Activated CD8-positive, alpha-beta T cell treated with anti-CD3 and anti-CD28 coated beads for 36 hours (primary cell): ENCODE data around the gene AMPD2. TPM values are rescaled to one million over a fixed set of nuclear protein-coding genes. Genes with fewer than 3 reads are reported as not detected.

Source experiments
- ATAC-seq: fragments of 200-7000 bp; cut with Tn5 transposase; one replicate; pipeline ENCODE4 v1.10.0; 2021; ENCODE audit warnings: mild to moderate bottlenecking, moderate library complexity
- CTCF ChIA-PET: fragments of 350-600 bp; sonication (Branson Sonifier 250); formaldehyde crosslinking; loops from one replicate; lab custom pipeline; 2021; ENCODE audit warnings: antibody characterized with exemption; lab: Charles Lee
- POLR2A ChIA-PET: fragments of 350-600 bp; sonication (Branson Sonifier 250); formaldehyde crosslinking; loops from one replicate; lab custom pipeline; 2021; ENCODE audit warnings: antibody characterized with exemption; lab: Charles Lee
- DNase-seq: peaks from one replicate; pipeline ENCODE4 v3.0.0-alpha.2; 2020
- H3K27ac Mint-ChIP-seq: one replicate; pipeline ENCODE4 v1.8.0; 2021; ENCODE audit warnings: mild to moderate bottlenecking, mixed read lengths
- H3K27me3 Mint-ChIP-seq: one replicate; pipeline ENCODE4 v1.8.0; 2021; ENCODE audit warnings: mixed read lengths
- H3K36me3 Mint-ChIP-seq: one replicate; pipeline ENCODE4 v1.8.0; 2021; ENCODE audit warnings: low read depth, mixed read lengths
- H3K4me1 Mint-ChIP-seq: one replicate; pipeline ENCODE4 v1.8.0; 2021; ENCODE audit warnings: low read depth, mixed read lengths
- H3K4me3 Mint-ChIP-seq: one replicate; pipeline ENCODE4 v1.8.0; 2021; ENCODE audit warnings: mild to moderate bottlenecking, moderate library complexity, mixed read lengths
- H3K9me3 Mint-ChIP-seq: one replicate; pipeline ENCODE4 v1.8.0; 2021; ENCODE audit warnings: mixed read lengths
- intact Hi-C: fragments of 100-400 bp; cut with micrococcal nuclease; formaldehyde crosslinking; loops from one replicate; pipeline ENCODE4 v1.10.0; 2022
- total RNA-seq, 2 experiments: library from RNA; stranded (reverse); gene quantifications; one replicate each; pipeline ENCODE4 v1.2.3, GENCODE V29; 2021
- TF ChIP-seq, protein P1 (sequence below): fragments of 200-600 bp; IDR thresholded peaks from one replicate; pipeline ENCODE4 v1.8.0; 2022; ENCODE audit warnings: antibody characterized with exemption, mild to moderate bottlenecking

Gene AMPD2
- 100 to 1,000 TPM; 107 to 119 TPM for total RNA-seq

DNA sequence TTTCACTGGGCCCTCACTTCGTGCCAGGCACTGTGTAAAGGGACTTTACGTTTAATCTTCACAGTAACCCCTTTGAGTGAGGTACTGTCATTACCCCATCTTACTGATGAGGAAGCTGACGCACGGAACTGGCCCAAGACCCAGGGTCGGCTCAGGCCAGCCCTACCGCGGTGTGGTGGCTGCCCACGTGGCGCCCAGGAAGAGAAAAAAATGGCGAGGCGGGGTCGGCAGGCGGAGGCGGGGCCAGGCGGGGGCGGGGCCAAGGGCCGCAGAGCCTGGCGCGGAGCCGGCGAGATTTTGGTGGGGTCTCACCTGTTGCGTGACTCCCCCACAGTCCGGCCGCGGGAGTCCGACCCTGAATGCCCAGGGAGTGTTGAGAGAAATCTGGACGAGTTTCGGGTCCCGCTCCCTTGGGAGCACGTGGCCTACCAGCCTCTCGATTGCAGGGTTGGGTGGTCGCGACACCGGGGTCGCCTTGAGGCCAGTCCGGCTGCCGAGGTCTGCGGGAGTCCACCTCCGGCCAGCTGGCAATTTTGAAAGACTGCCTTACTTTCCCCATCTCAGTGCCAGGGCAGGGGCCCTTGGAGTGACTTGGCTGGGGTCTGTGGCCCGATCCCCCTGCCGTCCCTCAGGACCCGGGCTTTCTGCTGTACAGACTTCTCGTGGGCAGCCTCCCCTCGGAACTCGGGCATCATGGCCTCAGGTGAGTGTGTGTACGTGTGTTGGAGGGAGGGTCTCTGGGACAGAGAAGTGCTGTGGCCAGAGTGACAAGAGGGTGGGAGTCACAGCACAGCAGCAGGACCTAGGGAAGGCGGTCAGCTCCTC lies at the start of gene AMPD2, which contains the start of gene GNAT2:
Gene AMPD2, plus strand, starts transcription at position 262 of the 825 bp plus-strand sequence. CDS start 1,339 bp downstream, outside the sequence.
Gene GNAT2, minus strand, starts transcription at position 41 of the 825 bp plus-strand sequence. CDS start 6,746 bp downstream, outside the sequence.
- Mint-ChIP-seq H3K27ac (peak within 1 kb of the TSS; percentile 93), H3K9me3 (no peaks in the 10 kb centered on the region), H3K36me3 (peaks cover 9% of the 10 kb centered on the region), H3K27me3 (no peaks in the 10 kb centered on the region), H3K4me3 (peak within 1 kb of the TSS; percentile 88), H3K4me1 (peaks cover 58% of the 10 kb centered on the region)
- peak; percentile 85 for DNase-seq
- TF ChIP-seq, protein P1, sequence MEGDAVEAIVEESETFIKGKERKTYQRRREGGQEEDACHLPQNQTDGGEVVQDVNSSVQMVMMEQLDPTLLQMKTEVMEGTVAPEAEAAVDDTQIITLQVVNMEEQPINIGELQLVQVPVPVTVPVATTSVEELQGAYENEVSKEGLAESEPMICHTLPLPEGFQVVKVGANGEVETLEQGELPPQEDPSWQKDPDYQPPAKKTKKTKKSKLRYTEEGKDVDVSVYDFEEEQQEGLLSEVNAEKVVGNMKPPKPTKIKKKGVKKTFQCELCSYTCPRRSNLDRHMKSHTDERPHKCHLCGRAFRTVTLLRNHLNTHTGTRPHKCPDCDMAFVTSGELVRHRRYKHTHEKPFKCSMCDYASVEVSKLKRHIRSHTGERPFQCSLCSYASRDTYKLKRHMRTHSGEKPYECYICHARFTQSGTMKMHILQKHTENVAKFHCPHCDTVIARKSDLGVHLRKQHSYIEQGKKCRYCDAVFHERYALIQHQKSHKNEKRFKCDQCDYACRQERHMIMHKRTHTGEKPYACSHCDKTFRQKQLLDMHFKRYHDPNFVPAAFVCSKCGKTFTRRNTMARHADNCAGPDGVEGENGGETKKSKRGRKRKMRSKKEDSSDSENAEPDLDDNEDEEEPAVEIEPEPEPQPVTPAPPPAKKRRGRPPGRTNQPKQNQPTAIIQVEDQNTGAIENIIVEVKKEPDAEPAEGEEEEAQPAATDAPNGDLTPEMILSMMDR: no peak
- peak; percentile 51 for ATAC-seq
- CTCF ChIA-PET: interaction anchor here (1.0 to 5.9 kb wide), 9 partner anchors 10 to 365 kb away, joined by 3 to 33 read pairs (median 6); partner anchors contain the start of genes AHCYL1 and GNAI3
- POLR2A ChIA-PET: interaction anchor here (0.6 to 3.8 kb wide), 16 partner anchors 9 to 528 kb away, joined by 3 to 26 read pairs (median 4); partner anchors contain the start of gene GNAI3
- intact Hi-C loops: loop anchor here (5.0 kb wide), 1 partner anchor 72 kb away; the partner anchor contains the start of gene GNAI3

DNA sequence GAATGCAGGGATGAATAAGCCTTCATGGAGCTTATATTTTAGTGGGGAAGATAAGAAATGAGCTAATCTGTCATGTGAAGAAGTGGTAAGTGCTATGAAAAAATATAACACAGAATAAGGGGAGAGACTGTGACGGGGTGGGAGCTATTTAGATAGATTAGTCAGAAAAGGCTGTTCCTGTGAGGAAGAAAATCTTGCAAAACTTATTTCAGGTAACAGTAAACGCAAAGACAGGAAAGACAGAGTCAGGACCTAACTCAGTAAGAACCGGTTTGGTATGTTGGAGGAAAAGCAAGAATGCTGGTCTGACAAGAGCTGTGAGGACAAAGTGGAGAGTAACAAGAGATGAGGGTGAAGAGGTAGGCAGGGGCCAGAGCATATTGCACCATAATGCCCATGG lies 49.2 kb upstream of the AMPD2 start:
- H3K4me1 Mint-ChIP-seq: peaks cover 31% of the 10 kb centered on the region
- H3K36me3 Mint-ChIP-seq: no peaks in the 10 kb centered on the region
- ChIA-PET CTCF (interaction anchor here (1.1 to 4.5 kb wide), 5 partner anchors 11 to 70 kb away, joined by 3 to 21 read pairs (median 10); partner anchors contain the start of gene GNAI3), POLR2A (interaction anchor here (1.0 to 1.9 kb wide), 2 partner anchors 21 to 91 kb away, joined by 3 to 7 read pairs; no protein-coding TSS in a partner anchor)
- ATAC-seq (no peak), DNase-seq (no peak)
- no peak overlapping the region for H3K4me3 Mint-ChIP-seq
- no peaks in the 10 kb centered on the region for H3K27me3 Mint-ChIP-seq
- TF ChIP-seq, protein P1: no peak
- H3K9me3 Mint-ChIP-seq: no peaks in the 10 kb centered on the region
- intact Hi-C loops: no loop called here
- H3K27ac Mint-ChIP-seq: no peak overlapping the region

- Mint-ChIP-seq H3K27ac (no peak overlapping the region), H3K9me3 (no peaks in the 10 kb centered on the region), H3K27me3 (no peaks in the 10 kb centered on the region), H3K4me3 (no peak overlapping the region), H3K36me3 (peaks cover 1% of the 10 kb centered on the region), H3K4me1 (peaks cover 11% of the 10 kb centered on the region)
- ATAC-seq (no peak), DNase-seq (no peak)
- intact Hi-C loops: no loop called here
- ChIA-PET CTCF (interaction anchor here (1.0 kb wide), 1 partner anchor 9 kb away, joined by 3 read pairs; no protein-coding TSS in a partner anchor), POLR2A (no interaction called here)
- TF ChIP-seq, protein P1: no peak
These were observed 45.9 kb upstream of the AMPD2 start for GRCh38 chr1:109573785-109574184.

DNA sequence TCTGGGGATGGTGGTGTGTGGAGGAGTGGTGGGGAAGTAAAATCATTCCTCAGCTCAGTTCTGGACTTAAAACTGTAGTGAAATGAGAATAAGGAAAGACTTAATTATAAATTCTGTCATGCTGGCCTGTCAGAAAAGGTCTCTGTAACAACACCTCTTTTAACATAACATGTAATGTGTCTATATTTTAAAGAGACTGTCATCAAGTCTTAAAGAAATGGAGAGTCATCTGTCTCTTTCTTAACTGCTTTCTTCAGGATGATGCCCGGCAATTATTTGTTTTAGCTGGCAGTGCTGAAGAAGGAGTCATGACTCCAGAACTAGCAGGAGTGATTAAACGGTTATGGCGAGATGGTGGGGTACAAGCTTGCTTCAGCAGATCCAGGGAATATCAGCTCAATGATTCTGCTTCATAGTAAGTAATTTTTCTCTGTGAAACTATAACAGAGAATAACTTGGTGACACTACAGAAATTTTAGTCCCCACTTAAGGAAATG lies 40.6 kb upstream of the AMPD2 start:
- Mint-ChIP-seq H3K36me3 (peaks cover 14% of the 10 kb centered on the region), H3K27me3 (no peaks in the 10 kb centered on the region), H3K4me1 (no peaks in the 10 kb centered on the region), H3K9me3 (no peaks in the 10 kb centered on the region), H3K4me3 (no peak overlapping the region), H3K27ac (peak overlapping the region; percentile 21)
- ChIA-PET CTCF (interaction anchor here (0.7 to 2.4 kb wide), 5 partner anchors 33 to 405 kb away, joined by 3 to 11 read pairs (median 4); partner anchors contain the start of gene AHCYL1), POLR2A (interaction anchor here (1.3 kb wide), 1 partner anchor 41 kb away, joined by 4 read pairs; the partner anchor contains the start of genes AMPD2 and GNAT2)
- no peak for DNase-seq
- no peak for ATAC-seq
- TF ChIP-seq, protein P1: no peak
- intact Hi-C loops: no loop called here
